Measurements from ENCODE around the gene DIAPH3.

DNA sequence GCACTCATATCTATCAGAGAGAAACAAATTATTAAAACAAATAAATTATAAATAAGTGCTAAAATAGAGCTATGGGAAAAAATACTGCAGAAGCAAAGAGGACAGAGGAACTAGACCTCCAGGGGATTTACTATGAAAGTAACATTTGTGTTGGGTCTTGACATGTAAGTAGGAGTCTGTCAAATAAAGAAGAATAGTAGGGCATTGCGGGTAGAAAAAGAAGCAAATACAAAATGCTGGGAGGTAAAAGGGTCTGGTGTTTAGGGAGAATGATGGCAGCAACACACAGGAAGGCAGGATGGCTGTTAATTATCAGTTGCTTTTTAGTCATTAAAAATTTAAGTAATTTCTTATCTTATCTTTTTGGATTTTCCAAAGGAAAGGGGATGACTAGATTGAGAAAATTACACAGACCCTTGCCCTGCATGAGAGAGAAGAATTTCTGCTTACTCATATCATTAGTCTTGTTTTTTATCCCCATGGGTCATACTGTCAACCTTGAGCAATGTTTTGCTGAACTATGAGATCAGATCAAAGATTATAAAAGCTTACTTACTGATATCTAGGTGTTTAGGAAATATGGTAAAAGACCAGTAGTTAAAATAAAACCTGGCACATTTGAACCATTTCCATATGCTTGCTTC is 472.7 kb downstream of the DIAPH3 start:
- TF ChIP-seq POLR2A (IDR thresholded peaks at IDR 0.05; ENCODE audit: control extremely low read depth in 1 of 2, low read depth in 2 of 2, low read length in 2 of 2) (no peak), TCF12 (IDR thresholded peaks at IDR 0.05; ENCODE audit: low read depth, low read length) (no peak), CTCF (IDR thresholded peaks at IDR 0.05; ENCODE audit: control extremely low read depth in 1 of 3, insufficient read depth in 1 of 3, low read depth in 1 of 3, low read length in 3 of 3) (no peak), EZH2 (IDR thresholded peaks at IDR 0.05; ENCODE audit: low read depth, low read length, severe bottlenecking) (no peak), HDAC6 (IDR thresholded peaks at IDR 0.05; ENCODE audit: low read depth, low read length) (no peak), RBBP5 (IDR thresholded peaks at IDR 0.05; ENCODE audit: borderline replicate concordance, low read depth, low read length) (no peak)

Data from H1 (cell line).